GM12892 (cell line): ENCODE data around the gene SKIC2.

Source experiments
- POLR2A ChIP-seq: IDR thresholded peaks from 2 replicates; pipeline ENCODE4 v1.6.1; 2011; ENCODE audit warnings: low read depth, low read length, control low read depth
- TAF1 ChIP-seq: IDR thresholded peaks from 2 replicates; pipeline ENCODE4 v1.6.1; 2011; ENCODE audit warnings: low read depth, mild to moderate bottlenecking, control low read depth, low read length, borderline replicate concordance

- TF ChIP-seq POLR2A, result no peak; the same call in 1 of the 2 replicates
- TF ChIP-seq TAF1, result no peak
Measured at GRCh38 chr6:31971279-31971992, 12.5 kb downstream of the SKIC2 start.
